OCI-LY7 (cell line): ENCODE results near the gene KIF1B. TPM values are rescaled to one million over a fixed set of nuclear protein-coding genes. Genes with fewer than 3 reads are reported as not detected.

Source experiments
- BruUV-seq: library from RNA; stranded (reverse); fragments of 400-500 nt; replicated peaks from 2 replicates; lab custom pipeline; 2021; lab: Mats Ljungman, UMichigan
- CTCF ChIA-PET: fragments of 300-600 bp; sonication (Branson Sonifier 250); formaldehyde crosslinking; loops from one replicate; lab custom pipeline; 2022; ENCODE audit warnings: antibody characterized with exemption; ENCODE audit not compliant: unreplicated experiment; lab: Charles Lee
- POLR2A ChIA-PET: fragments of 300-600 bp; sonication (Branson Sonifier 250); formaldehyde crosslinking; loops from one replicate; lab custom pipeline; 2022; ENCODE audit warnings: antibody characterized with exemption; lab: Charles Lee
- DNase-seq: peaks from one replicate; pipeline ENCODE4 v3.0.0-alpha.2; 2015; ENCODE audit warnings: low spot score
- H2AFZ ChIP-seq: fragments of 200-600 bp; sonication (generic), shearing (Covaris generic); 2 replicates; pipeline ENCODE4 v1.6.1; 2014; ENCODE audit warnings: mild to moderate bottlenecking, antibody characterized with exemption, low read length, moderate library complexity
- H3K27ac ChIP-seq: fragments of 200-600 bp; sonication (generic); 2 replicates; pipeline ENCODE4 v1.5.1; 2014; ENCODE audit warnings: mixed run types, low read depth, mild to moderate bottlenecking, moderate library complexity, low read length, inconsistent platforms; ENCODE audit not compliant: poor library complexity, severe bottlenecking
- H3K36me3 ChIP-seq: fragments of 200-600 bp; sonication (generic); 2 replicates; pipeline ENCODE4 v1.6.1; 2014; ENCODE audit warnings: mild to moderate bottlenecking, antibody characterized with exemption, low read length, moderate library complexity, mixed read lengths; ENCODE audit not compliant: insufficient read depth
- H3K4me1 ChIP-seq: fragments of 200-600 bp; sonication (generic); 2 replicates; pipeline ENCODE4 v1.5.1; 2014; ENCODE audit warnings: mild to moderate bottlenecking, low read length; ENCODE audit not compliant: insufficient read depth, poor library complexity, severe bottlenecking
- H3K4me2 ChIP-seq: fragments of 200-600 bp; sonication (generic); 2 replicates; pipeline ENCODE4 v1.6.1; 2014; ENCODE audit warnings: mild to moderate bottlenecking, low read length
- H3K4me3 ChIP-seq: fragments of 200-600 bp; sonication (generic); 2 replicates; pipeline ENCODE4 v1.5.1; 2014; ENCODE audit warnings: mild to moderate bottlenecking, low read depth, low read length; ENCODE audit not compliant: poor library complexity, severe bottlenecking
- H3K79me2 ChIP-seq: fragments of 200-600 bp; sonication (generic); 2 replicates; pipeline ENCODE4 v1.6.1; 2016; ENCODE audit warnings: low read depth, mild to moderate bottlenecking, low read length, moderate library complexity, mixed read lengths; ENCODE audit not compliant: insufficient read depth
- H3K9me2 ChIP-seq: fragments of 200-600 bp; sonication (generic); 2 replicates; pipeline ENCODE4 v1.6.1; 2016; ENCODE audit warnings: mild to moderate bottlenecking, low read length, mixed read lengths; ENCODE audit not compliant: insufficient read depth
- H3K9me3 ChIP-seq: fragments of 200-600 bp; sonication (generic); 2 replicates; pipeline ENCODE4 v1.6.1; 2014; ENCODE audit warnings: mild to moderate bottlenecking, mixed run types, low read length, mixed read lengths
- H4K20me1 ChIP-seq: fragments of 200-600 bp; sonication (generic); 2 replicates; pipeline ENCODE4 v1.6.1; 2014; ENCODE audit warnings: mild to moderate bottlenecking, antibody characterized with exemption, low read length, moderate library complexity, mixed read lengths; ENCODE audit not compliant: insufficient read depth
- CTCF ChIP-seq: fragments of 200-600 bp; sonication (generic); conservative IDR thresholded peaks from 2 replicates; pipeline ENCODE4 v1.5.1; 2014; ENCODE audit warnings: mild to moderate bottlenecking, antibody characterized with exemption, low read length, moderate library complexity, mixed read lengths
- EZH2phosphoT487 ChIP-seq: fragments of 200-600 bp; sonication (generic); IDR thresholded peaks from 2 replicates; pipeline ENCODE4 v1.6.1; 2018; ENCODE audit warnings: low read depth, borderline replicate concordance, mild to moderate bottlenecking, mixed run types, antibody characterized with exemption, low read length, moderate library complexity, mixed read lengths
- intact Hi-C: fragments of 100-400 bp; cut with micrococcal nuclease; formaldehyde crosslinking; loops from one replicate; pipeline ENCODE4 v1.10.0; 2022; ENCODE audit not compliant: unreplicated experiment
- total RNA-seq, 2 experiments: library from RNA; depleted of rRNA in 1 of 2; stranded (reverse); fragments of >200 nt in 1 of 2; shearing (Covaris generic) in 1 of 2; gene quantifications; 2 replicates each; pipeline ENCODE4 v1.2.3, GENCODE V29; 2014 to 2022

KIF1B gene
- total RNA-seq, 2 experiments from 2014 or later: 3.8 to 4.8 TPM

DNA sequence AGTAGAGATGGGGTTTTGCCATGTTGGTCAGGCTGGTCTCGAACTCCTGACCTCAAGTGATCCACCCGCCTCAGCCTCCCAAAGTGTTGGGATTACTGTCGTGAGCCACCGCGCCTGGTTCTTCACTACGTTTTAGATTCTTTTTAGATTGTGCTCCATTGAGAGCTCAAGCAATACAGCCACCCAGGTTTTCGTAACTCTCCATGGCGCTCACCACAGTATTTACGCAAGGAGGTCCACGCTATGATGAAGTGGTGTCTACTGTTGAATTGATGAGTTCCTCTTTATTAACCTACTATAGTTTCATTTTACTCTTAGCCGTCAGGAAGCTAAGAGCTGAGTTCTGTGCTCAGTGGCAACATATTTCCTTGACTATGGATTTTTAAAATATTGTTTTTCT, 1.8 kb upstream of the KIF1B start:
- Histone ChIP-seq H3K9me3 (no peaks in the 10 kb centered on the region), H3K36me3 (no peaks in the 10 kb centered on the region), H3K9me2 (no peaks in the 10 kb centered on the region), H3K27ac (no peak overlapping the region), H3K79me2 (no peaks in the 10 kb centered on the region), H3K4me2 (no peak overlapping the region), H3K4me3 (no peak overlapping the region), H2AFZ (no peak overlapping the region), H4K20me1 (no peaks in the 10 kb centered on the region), H3K4me1 (peaks cover 11% of the 10 kb centered on the region)
- ChIA-PET CTCF (no interaction called here), POLR2A (interaction anchor here (0.6 kb wide), 1 partner anchor 258 kb away, joined by 3 read pairs; no protein-coding TSS in a partner anchor)
- BruUV-seq: no TSS peak
- no peak for TF ChIP-seq EZH2phosphoT487
- no peak for TF ChIP-seq CTCF
- DNase-seq: no peak
- intact Hi-C loops: no loop called here

- Histone ChIP-seq H3K4me2 (peak overlapping the region; percentile 92), H4K20me1 (no peaks in the 10 kb centered on the region), H3K36me3 (no peaks in the 10 kb centered on the region), H3K27ac (no peak overlapping the region), H3K79me2 (no peaks in the 10 kb centered on the region), H2AFZ (peak overlapping the region; percentile 99), H3K9me2 (no peaks in the 10 kb centered on the region), H3K4me3 (peak overlapping the region; percentile 78), H3K9me3 (no peaks in the 10 kb centered on the region), H3K4me1 (peaks cover 11% of the 10 kb centered on the region)
- no TSS peak for BruUV-seq
- no peak for DNase-seq
- intact Hi-C loops: no loop called here
- POLR2A ChIA-PET: no interaction called here
- no peak for TF ChIP-seq CTCF
- TF ChIP-seq EZH2phosphoT487: no peak
- CTCF ChIA-PET: interaction anchor here (0.5 kb wide), 1 partner anchor 59 kb away, joined by 3 read pairs; no protein-coding TSS in a partner anchor
Measured at GRCh38 chr1:10209590-10209904, 823 bp upstream of the KIF1B start.

GRCh38 chr1:10210841-10211804, 753 bp downstream of the KIF1B start:
- Histone ChIP-seq H3K4me3 (peak overlapping the region; percentile 78), H4K20me1 (no peaks in the 10 kb centered on the region), H3K27ac (no peak overlapping the region), H3K9me2 (no peaks in the 10 kb centered on the region), H3K4me2 (peak overlapping the region; percentile 47), H3K79me2 (no peaks in the 10 kb centered on the region), H2AFZ (peak overlapping the region; percentile 32; the same call in 1 of the 2 replicates), H3K4me1 (peaks cover 11% of the 10 kb centered on the region), H3K9me3 (no peaks in the 10 kb centered on the region), H3K36me3 (no peaks in the 10 kb centered on the region)
- CTCF ChIA-PET: interaction anchor here (0.5 kb wide), 1 partner anchor 123 kb away, joined by 3 read pairs; no protein-coding TSS in a partner anchor
- intact Hi-C loops: loop anchor here (1.0 to 2.0 kb wide), 2 partner anchors 127 to 218 kb away; no protein-coding TSS in a partner anchor
- POLR2A ChIA-PET: interaction anchor here (0.6 kb wide), 1 partner anchor 1026 kb away, joined by 4 read pairs; no protein-coding TSS in a partner anchor
- no peak for DNase-seq
- no peak for TF ChIP-seq EZH2phosphoT487
- no peak for TF ChIP-seq CTCF
- BruUV-seq: no TSS peak
